GM18867 (cell line): ENCODE results near the gene KRTAP4-4.
"Not testable (repeated sequence)": the region's sequence is repeated elsewhere in the genome, so short reads cannot be mapped to it uniquely, and the experiment has no call there.

Experiments
- ATAC-seq: cut with Tn5 transposase; IDR thresholded peaks from one replicate; pipeline ENCODE4 v1.9.1; 2021; ENCODE audit warnings: mild to moderate bottlenecking, moderate library complexity; ENCODE audit not compliant: unreplicated experiment

KRTAP4-4 gene

DNA sequence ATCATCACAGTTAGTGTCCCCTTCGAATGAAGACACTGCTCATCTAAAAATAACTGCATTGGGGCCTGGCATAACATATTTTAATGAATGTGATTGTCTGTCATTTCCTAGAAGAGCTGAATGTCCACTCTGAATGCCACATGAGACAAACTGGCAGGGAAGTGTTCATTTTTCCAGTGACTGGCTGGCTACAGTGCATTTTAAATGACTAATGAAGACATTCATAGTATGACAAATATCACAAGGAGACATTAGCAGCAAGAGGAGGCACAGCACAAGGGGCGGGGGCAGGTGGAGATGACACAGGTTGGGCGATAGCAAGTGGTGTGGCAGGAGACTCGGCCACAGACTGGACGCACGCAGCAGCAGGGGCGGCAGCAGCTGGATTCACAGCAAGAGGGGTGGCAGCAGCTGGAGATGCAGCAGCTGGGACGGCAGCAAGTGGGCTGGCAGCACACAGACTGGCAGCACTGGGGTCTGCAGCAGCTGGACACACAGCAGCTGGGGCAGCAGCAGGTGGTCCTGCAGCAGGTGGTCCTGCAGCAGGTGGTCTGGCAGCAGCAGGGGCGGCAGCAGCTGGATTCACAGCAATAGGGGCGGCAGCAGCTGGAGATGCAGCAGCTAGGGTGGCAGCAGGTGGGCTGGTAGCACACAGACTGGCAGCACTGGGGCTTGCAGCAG lies 11.4 kb downstream of the KRTAP4-4 start:
- ATAC-seq = not testable (repeated sequence)

DNA sequence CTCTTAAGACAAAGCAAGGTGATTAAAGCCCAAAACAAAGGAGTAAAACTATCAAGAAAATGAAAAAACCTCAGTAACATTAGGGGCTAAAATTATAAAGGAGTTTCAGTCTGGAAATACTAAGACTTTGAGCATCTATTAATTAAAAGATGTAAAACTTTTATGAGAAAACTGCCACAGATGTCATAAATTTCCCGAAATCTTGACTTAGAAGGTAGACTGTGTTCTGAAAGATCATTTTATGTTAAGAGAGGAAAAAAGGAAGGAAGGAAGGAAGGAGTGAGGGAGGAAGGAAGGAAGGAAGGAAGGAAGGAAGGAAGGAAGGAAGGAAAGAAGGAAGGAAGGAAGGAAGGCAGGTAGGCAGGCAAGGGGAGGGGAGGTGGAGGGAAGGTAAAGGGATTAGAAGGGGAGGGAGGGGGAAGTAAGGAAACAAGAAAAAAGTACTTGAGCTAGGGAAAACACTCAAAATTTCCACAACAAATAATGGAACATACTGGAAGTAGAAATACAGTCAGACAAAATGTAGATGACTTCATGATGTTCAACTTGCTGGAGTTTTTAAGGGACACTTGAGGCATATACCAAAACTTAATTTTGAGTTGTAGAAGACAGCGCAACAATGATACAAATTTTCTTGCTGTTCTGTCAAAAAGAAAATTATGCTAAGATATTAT lies 12.9 kb downstream of the KRTAP4-4 start:
- ATAC-seq = no peak

DNA sequence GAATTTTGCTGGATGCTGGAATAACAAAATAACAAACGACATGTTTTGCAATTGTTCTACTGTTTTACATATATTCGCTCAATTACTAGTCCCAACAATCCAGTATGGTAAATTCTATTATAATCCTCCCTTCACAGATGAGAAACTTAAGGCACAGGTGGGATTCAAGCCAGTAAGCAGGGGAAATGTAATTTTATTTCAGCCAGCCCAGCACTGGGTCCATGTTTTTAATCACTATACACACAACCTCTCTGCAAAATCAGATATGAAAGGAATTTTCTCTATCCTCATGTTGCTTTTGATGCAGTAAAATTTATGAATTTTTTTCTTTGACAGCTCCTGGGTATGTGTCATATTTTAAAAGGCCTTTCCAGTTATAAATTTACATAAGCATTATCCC lies 15.3 kb downstream of the KRTAP4-4 start:
- ATAC-seq = no peak

DNA sequence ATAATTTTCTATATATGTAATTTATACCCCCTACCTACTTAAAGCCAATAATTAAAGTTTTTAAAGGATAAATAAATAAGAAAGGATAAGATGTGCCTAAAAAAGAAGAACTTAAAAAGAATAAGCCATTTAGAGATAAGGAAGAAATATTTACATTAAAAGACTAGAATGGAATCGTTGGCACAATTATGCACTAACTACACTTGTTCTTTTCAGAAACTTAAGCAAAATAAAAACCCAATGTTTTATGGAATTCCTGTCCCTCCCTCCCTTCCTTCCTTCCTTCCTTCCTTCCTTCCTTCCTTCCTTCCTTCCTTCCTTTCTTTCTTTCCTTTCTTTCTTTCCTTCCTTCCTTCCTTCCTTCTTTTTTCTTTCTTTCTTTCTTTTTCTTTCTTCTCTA lies 15.7 kb downstream of the KRTAP4-4 start:
- no peak for ATAC-seq

DNA sequence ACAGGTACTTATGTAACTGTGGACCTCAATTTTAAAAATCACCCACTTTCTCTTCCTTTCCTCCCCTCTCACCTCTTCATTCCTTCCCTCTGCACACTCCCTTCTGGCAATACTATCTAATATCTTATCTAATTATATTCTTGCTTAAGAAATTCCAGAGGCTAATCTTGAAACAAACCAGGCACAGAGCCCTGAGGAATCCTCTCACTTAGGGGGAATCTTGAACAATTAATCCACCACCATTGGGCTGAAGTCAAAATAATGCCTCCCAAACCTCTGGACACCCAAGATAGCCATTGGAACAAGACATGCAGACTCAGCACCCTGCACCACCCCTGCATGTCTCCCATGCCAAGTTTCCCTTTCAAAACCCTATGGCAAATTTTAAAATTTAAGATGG lies 19.2 kb downstream of the KRTAP4-4 start:
- ATAC-seq = no peak

DNA sequence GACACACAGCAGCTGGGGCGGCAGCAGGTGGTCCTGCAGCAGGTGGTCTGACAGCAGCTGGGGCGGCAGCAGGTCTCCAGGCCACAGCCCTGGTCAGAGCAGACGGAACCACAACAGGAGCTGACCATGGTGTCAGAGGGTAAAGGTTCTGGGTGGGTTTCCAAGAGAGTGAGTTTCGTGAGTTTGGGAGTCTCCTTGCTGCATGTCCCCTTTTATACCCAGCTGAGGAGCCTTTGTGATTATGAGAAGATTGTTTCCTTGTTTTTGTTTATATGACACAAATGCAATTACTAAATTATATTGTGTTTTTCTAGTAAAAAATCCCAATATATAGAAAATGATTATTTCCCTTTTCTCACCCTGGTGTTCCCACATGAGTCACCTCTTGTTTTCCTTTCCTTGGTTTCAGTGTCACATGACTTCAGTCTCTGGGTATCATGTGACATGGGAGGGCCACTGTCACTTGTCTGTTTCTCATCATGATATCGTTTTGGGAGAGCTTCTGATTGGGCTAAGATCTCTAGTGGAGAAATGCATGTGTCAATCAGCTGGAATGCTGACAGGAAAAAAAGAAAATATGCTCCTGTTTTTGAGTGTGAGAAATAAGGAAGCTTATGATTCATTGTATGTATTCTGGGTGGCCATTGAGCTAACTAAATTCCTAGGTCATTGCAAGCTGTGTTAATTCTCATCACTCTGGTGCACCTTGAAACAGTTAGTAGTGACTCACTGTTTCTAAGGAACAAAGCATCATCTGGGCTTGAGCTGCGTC lies 20.0 kb downstream of the KRTAP4-4 start, which contains the start of gene KRTAP4-6:
Gene KRTAP4-6, minus strand, starts transcription at position 185 of the 772 bp plus-strand sequence. Its CDS starts 57 bp downstream, at position 128.
- ATAC-seq = no peak

DNA sequence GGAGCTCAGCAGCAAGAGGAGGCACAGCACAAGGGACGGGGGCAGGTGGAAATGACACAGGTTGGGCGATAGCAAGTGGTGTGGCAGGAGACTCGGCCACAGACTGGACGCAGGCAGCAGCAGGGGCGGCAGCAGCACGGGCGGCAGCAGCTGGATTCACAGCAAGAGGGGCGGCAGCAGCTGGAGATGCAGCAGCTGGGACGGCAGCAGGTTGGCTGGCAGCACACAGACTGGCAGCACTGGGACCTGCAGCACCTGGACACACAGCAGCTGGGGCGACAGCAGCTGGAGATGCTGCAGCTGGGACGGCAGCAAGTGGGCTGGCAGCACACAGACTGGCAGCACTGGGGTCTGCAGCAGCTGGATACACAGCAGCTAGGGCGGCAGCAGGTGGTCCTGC lies 20.7 kb downstream of the KRTAP4-4 start:
- ATAC-seq = not testable (repeated sequence)

DNA sequence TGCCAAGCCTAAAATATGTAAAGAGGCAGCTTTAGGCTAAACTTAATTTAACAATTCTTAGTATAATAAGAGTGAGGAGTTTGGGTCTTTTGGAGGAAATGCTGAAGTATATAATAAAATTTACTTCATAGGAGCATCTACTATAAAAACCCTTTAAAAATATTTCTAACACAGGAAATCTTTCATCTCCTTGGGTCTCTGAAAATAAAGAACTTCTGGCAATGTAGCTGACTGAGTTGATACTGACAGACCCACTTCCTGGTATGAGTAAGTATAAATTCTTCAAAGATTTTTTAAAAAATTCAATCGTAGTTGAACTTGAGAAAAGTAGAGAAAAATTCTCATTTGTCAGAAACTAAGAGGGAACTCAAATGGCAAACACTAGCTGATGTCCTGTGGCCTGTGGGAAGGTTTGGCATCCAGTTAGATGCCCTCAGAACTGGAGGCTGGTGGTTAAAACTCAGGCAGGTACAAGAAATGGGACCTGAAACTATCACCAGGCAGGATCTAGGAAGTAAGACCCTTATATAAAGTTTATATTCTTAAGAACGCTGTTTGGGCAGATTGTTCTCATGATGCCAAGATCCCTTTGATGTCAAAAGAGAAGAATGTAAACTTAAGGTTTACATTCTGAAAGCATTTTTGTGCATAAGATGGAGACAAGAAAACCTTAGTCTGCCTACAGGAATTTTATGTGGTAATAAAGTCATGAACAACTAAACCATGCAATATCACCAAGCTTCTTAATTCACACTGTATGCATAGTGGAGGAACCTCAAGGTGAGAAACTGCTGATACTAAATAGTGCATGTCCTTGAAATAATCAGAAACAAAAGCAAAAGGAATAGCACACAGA lies 26.4 kb downstream of the KRTAP4-4 start:
- ATAC-seq = no peak

DNA sequence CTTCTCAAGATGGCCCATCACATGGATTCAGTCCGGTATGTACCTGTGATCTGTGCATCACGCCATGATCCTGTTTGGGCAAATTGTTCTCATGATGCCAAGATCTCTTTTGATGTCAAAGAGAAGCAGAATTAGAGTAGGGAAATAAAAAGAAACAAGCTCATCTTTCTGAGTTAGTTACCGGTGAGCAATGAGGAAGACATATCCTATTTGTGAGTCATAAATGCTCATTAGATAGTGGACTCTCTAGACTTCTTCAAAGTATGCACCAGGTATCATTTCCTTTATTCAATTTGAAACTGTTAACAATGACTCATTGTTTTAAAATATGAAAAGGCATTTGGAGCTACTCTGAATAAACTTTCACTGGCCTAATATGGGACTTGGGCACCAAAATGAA lies 28.6 kb downstream of the KRTAP4-4 start:
- no peak for ATAC-seq

DNA sequence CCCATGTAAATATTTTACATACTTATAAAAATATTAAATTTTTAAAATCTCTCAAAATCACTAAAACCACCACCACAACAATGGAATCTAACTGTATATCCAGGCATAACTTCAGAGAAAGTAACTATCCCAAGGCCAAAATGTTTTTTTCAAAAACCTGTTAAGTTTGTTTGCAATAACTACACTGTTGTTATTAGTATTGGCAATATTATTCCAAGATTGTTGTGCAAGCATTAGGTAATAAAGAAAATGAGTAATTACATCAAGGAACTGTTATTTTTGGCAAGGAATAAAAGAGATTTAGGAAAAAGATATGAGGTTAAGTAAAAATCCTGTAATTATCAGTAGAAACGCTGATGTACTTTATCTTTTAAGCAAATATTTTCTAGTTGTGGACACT lies 33.2 kb downstream of the KRTAP4-4 start:
- no peak for ATAC-seq

DNA sequence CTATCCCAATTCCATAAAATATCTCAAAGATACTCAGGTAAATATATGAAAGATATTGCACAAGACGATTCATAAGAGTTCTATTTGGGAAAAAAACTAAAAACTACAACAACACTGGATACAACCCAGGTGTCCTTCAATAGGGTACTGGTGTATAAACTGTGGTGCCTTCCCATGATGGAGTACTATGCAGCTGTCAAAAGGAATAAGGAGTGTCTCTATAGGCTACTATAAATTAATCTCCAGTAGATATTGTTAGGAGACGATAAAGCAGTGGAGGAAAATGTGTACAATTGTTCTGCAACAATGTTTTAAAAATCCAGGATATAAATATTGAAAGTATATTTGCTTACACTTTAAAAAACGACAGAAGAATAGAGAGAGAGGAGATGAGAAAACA lies 34.1 kb downstream of the KRTAP4-4 start:
- no peak for ATAC-seq

DNA sequence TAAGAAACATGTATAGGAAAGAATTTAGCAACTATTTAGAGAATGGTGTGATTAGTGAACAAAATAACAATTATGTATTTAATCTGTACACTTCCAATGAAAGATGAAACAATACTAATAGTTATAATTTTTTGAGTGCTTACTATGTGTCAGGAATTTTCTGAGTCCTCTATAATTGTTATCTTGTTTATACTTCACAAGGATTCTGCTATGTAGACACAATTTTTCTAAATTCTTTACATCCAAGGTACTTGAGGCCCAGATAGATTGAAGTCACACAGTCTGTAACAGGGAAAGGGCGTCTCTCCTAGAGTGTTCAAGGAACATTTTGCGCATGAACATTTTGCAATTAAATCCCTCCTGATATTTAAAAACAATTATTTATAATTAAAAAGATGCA lies 35.5 kb downstream of the KRTAP4-4 start:
- ATAC-seq = no peak

DNA sequence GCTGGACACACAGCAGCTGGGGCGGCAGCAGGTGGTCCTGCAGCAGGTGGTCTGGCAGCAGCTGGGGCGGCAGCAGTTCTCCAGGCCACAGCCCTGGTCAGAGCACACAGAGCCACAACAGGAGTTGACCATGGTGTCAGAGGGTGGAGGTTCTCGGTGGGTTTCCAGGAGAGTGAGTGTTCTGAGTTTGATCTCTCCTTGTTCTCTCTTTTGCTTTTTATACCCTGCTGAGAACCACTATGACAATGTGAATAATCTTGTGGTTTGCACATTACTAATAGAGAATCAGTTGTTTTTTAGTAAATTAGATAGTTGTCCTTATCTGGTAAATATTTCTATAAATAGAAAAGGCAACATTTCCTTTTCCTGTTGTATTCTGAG lies 36.6 kb downstream of the KRTAP4-4 start, which contains the start of gene KRTAP4-12:
Gene KRTAP4-12, minus strand, starts transcription at position 192 of the 381 bp plus-strand sequence. Its CDS starts 60 bp downstream, at position 132.
- not testable (repeated sequence) for ATAC-seq

DNA sequence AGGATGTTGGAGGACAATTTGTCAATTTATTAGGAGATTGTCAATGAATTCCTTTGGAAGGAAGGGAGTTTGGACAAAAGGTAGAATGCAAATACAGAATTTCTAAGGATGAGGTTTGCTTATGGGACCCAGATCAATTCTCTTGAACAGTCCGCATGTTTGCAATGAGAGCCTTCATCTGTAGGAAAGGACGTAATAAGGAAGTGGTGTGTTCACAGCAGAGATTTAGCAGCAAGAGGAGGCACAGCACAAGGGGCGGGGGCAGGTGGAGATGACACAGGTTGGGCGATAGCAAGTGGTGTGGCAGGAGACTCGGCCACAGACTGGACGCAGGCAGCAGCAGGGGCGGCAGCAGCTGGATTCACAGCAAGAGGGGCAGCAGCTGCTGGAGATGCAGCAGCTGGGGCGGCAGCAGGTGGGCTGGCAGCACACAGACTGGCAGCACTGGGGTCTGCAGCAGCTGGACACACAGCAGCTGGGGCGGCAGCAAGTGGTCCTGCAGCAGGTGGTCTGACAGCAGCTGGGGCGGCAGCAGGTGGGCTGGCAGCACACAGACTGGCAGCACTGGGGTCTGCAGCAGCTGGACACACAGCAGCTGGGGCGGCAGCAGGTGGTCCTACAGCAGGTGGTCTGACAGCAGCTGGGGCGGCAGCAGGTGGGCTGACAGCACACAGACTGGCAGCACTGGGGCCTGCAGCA lies 37.1 kb downstream of the KRTAP4-4 start:
- ATAC-seq = not testable (repeated sequence)

DNA sequence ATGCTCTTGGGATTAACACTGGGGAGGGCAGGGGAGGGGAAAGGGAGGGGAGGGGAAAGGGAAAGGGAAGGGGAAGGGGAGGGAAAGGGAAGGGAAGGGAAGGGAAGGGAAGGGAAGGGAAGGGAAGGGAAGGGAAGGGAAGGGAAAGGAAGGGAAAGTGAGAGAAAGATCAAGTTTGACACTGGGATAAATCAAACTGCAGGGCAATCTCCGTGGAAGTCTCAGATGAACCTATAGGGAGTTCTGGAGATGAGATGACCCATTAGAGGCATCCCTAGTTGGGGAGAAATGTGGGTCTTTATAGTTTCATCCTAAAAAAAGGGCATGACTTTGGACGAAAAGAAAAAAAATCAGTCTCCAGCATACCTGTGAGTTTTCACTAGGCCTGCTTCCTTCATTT lies 38.8 kb downstream of the KRTAP4-4 start:
- no peak for ATAC-seq

DNA sequence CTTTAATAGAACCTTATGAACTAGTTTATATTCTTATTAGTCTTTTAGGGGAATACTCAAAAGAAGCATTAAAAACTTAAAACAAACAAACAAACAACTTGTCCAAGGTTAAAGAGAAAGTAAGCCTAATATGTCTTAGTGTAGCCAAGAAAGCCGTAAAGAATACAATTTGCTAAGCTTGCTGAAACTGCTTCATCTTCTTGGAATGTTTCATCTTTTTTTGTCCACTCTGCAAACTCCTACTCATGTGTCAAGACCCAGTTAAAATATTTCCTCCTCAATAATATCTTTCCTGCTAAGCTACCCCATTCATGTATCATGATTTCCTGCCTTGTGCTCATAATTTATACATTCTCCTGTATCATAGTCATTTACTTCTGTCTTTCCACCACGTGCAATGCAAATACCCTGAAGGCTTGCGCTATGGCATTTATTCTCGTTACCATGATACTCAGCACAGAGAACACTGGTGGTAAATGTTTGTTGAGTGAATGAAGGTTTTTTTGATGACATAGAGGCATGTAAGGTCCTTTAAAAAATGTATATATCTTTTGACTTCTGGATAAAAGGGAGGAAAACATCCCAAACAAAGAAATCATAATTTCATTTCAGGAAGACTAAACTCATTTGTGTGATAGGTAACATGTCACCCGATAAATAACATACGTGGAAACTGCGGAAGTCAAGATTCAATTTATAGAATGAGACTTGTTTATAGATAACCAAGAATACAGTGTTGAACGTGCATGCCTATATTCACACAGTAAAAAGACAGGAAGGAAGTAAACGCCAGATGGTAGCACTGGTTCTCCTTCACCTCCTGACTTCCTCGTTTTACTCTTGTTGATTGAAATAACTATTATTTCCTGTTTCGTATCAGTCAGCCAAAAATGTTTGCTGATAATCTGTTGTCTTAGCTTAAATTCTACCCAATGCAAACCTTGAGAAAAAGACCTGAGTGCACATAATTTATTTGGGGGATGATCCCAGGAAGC lies 40.6 kb downstream of the KRTAP4-4 start:
- ATAC-seq = not testable (repeated sequence)

DNA sequence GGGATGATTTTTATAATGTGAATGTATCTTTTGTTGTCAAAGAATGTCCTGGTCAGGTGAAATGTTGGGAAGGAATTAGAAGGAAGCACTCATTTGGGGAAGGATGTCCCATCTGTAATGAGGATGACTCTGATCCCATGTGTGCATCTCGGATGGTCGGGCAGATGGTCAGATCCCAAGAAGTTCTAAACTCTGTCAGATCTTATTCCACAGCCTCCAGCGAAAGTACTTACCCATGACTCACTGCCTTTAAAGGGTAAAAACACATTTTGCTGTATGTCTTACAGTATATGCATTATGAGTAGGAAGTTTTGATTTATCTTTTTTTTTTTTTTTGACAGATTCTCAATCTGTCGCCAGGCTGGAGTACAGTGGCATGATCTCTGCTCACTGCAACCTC lies 41.8 kb downstream of the KRTAP4-4 start:
- no peak for ATAC-seq

DNA sequence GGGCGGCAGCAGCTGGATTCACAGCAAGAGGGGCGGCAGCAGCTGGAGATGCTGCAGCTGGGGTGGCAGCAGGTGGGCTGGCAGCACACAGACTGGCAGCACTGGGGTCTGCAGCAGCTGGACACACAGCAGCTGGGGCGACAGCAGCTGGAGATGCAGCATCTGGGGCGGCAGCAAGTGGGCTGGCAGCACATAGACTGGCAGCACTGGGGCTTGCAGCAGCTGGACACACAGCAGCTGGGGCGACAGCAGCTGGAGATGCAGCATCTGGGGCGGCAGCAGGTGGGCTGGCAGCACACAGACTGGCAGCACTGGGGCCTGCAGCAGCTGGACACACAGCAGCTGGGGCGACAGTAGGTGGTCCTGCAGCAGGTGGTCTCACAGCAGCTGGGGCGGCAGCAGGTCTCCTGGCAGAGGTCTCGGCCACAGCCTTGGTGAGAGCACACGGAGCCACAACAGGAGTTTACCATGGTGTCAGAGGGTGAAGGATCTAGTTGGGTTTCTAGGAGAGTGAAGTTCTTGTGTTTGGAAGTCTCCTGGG lies 42.6 kb downstream of the KRTAP4-4 start, which contains the start of gene KRTAP4-11:
Gene KRTAP4-11, minus strand, starts transcription at position 528 of the 541 bp plus-strand sequence. Its CDS starts 58 bp downstream, at position 470.
- ATAC-seq = not testable (repeated sequence)
